H1 (cell line): ENCODE measurements around the gene EXD3. TPM values are rescaled to one million over a fixed set of nuclear protein-coding genes. Genes with fewer than 3 reads are reported as not detected.
A peak's percentile ranks its signal among the peaks of the same experiment; 100 is the strongest.

ENCODE experiments used
- CTCF ChIA-PET: fragments of 300-600 bp; sonication (Branson Sonifier 250); formaldehyde crosslinking; loops from one replicate; lab custom pipeline; 2021; ENCODE audit not compliant: partially characterized antibody; lab: Charles Lee
- POLR2A ChIA-PET: fragments of 300-600 bp; sonication (Branson Sonifier 250); formaldehyde crosslinking; loops from one replicate; lab custom pipeline; 2021; ENCODE audit warnings: inconsistent platforms; ENCODE audit not compliant: partially characterized antibody; lab: Charles Lee
- DNase-seq, 2 experiments: peaks; one replicate each; pipeline versions ENCODE4 v3.0.0 to v3.0.0-alpha.2; 2010 to 2022; ENCODE audit warnings: low spot score in 2 of 2, low read depth in 1 of 2, mixed read lengths in 1 of 2
- FAIRE-seq: peaks from 2 replicates; lab custom pipeline; 2011; peaks lifted over from hg19 to GRCh38; lab: Jason Lieb, UNC
- H2AFZ ChIP-seq: 2 replicates; pipeline ENCODE4 v1.8.1; 2012; ENCODE audit warnings: low read length, inconsistent platforms
- H2AK5ac ChIP-seq: 2 replicates; pipeline ENCODE4 v1.6.1; 2013; ENCODE audit warnings: low read depth, low read length
- H2BK120ac ChIP-seq: replicated peaks from 2 replicates; pipeline ENCODE3; 2013; ENCODE audit warnings: low read depth, low read length, inconsistent platforms
- H2BK12ac ChIP-seq: 2 replicates; pipeline ENCODE4 v1.6.1; 2013; ENCODE audit warnings: low read depth, low read length
- H2BK15ac ChIP-seq: 2 replicates; pipeline ENCODE4 v1.6.1; 2013; ENCODE audit warnings: low read length
- H2BK20ac ChIP-seq: 2 replicates; pipeline ENCODE4 v1.6.1; 2013; ENCODE audit warnings: low read length
- H2BK5ac ChIP-seq: 2 replicates; pipeline ENCODE4 v1.6.1; 2013; ENCODE audit warnings: low read depth, low read length
- H3K14ac ChIP-seq: 2 replicates; pipeline ENCODE4 v1.6.1; 2013; ENCODE audit warnings: inconsistent platforms; ENCODE audit not compliant: insufficient read length
- H3K18ac ChIP-seq: 2 replicates; pipeline ENCODE4 v1.6.1; 2013; ENCODE audit warnings: low read length; ENCODE audit errors: extremely low read depth
- H3K23ac ChIP-seq: 2 replicates; pipeline ENCODE4 v1.6.1; 2013; ENCODE audit warnings: inconsistent platforms; ENCODE audit not compliant: insufficient read length
- H3K23me2 ChIP-seq: 2 replicates; pipeline ENCODE4 v1.6.1; 2013; ENCODE audit warnings: low read depth, low read length
- H3K27ac ChIP-seq: 2 replicates; pipeline ENCODE4 v1.6.1; 2011; ENCODE audit warnings: low read depth, low read length, inconsistent platforms
- H3K27me3 ChIP-seq, 4 experiments: replicated peaks in 1 of 4; 1 replicate in 1 of 4; 2 replicates in 3 of 4; pipeline versions ENCODE4 v1.6.1 to v1.8.1; 2011 to 2013; ENCODE audit warnings: low read length in 3 of 4, mild to moderate bottlenecking in 3 of 4, inconsistent platforms in 2 of 4, mixed read lengths in 2 of 4, moderate library complexity in 1 of 4; ENCODE audit not compliant: control insufficient read depth in 3 of 4, insufficient read depth in 3 of 4; ENCODE audit errors: extremely low read depth in 1 of 4
- H3K36me3 ChIP-seq, 4 experiments: 2 replicates each; pipeline versions ENCODE4 v1.6.1 to v1.8.1; 2011 to 2013; ENCODE audit warnings: mild to moderate bottlenecking in 4 of 4, low read length in 3 of 4, moderate library complexity in 2 of 4, control low read depth in 1 of 4, inconsistent platforms in 1 of 4; ENCODE audit not compliant: insufficient read depth in 4 of 4, control insufficient read depth in 2 of 4
- H3K4ac ChIP-seq: replicated peaks from 2 replicates; pipeline ENCODE3; 2013; ENCODE audit warnings: low read length, low read depth, mixed read lengths, inconsistent platforms; ENCODE audit not compliant: insufficient read length
- H3K4me1 ChIP-seq, 4 experiments: replicated peaks in 1 of 4; 1 replicate in 1 of 4; 2 replicates in 3 of 4; pipeline versions ENCODE4 v1.6.1 to v1.8.1; 2011 to 2013; ENCODE audit warnings: low read length in 3 of 4, inconsistent platforms in 2 of 4, mixed read lengths in 1 of 4; ENCODE audit not compliant: insufficient read depth in 4 of 4, control insufficient read depth in 3 of 4
- H3K4me2 ChIP-seq, 2 experiments: 2 replicates each; pipeline versions ENCODE4 v1.6.1 to v1.8.1; 2011 to 2013; ENCODE audit warnings: low read depth in 2 of 2, low read length in 2 of 2, control low read depth in 1 of 2, inconsistent platforms in 1 of 2, mild to moderate bottlenecking in 1 of 2; ENCODE audit not compliant: insufficient read depth in 1 of 2
- H3K4me3 ChIP-seq, 4 experiments: fragments of 200-600, 300-600 bp in 1 of 4; sonication (generic), shearing (Covaris generic), sonication (Bioruptor Twin) in 1 of 4; 2 replicates each; pipeline versions ENCODE4 v1.5.1 to v1.8.1; 2011 to 2016; ENCODE audit warnings: low read length in 4 of 4, low read depth in 3 of 4, control low read depth in 2 of 4, inconsistent platforms in 2 of 4, mild to moderate bottlenecking in 2 of 4, mixed read lengths in 1 of 4, moderate library complexity in 1 of 4; ENCODE audit not compliant: insufficient read depth in 2 of 4; ENCODE audit errors: extremely low read depth in 1 of 4
- H3K56ac ChIP-seq: replicated peaks from 2 replicates; pipeline ENCODE3; 2013; ENCODE audit warnings: low read depth, mild to moderate bottlenecking, mixed read lengths, low read length, inconsistent platforms; ENCODE audit not compliant: insufficient read length
- H3K79me1 ChIP-seq: 2 replicates; pipeline ENCODE4 v1.6.1; 2013; ENCODE audit warnings: low read depth, low read length, control low read depth
- H3K79me2 ChIP-seq, 2 experiments: 2 replicates each; pipeline versions ENCODE4 v1.6.1 to v1.8.1; 2012 to 2013; ENCODE audit warnings: low read length in 2 of 2, mild to moderate bottlenecking in 2 of 2, inconsistent platforms in 1 of 2; ENCODE audit not compliant: insufficient read depth in 2 of 2, control insufficient read depth in 1 of 2
- H3K9ac ChIP-seq, 4 experiments: replicated peaks in 1 of 4; 1 replicate in 1 of 4; 2 replicates in 3 of 4; pipeline versions ENCODE4 v1.6.1 to v1.8.1; 2011 to 2013; ENCODE audit warnings: low read depth in 3 of 4, low read length in 3 of 4, control low read depth in 2 of 4, mild to moderate bottlenecking in 2 of 4, moderate library complexity in 2 of 4, inconsistent platforms in 1 of 4; ENCODE audit errors: extremely low read depth in 1 of 4
- H3K9me3 ChIP-seq, 2 experiments: 2 replicates each; pipeline versions ENCODE4 v1.6.1 to v1.8.1; 2012 to 2013; ENCODE audit warnings: mild to moderate bottlenecking in 2 of 2, moderate library complexity in 2 of 2, control low read depth in 1 of 2, inconsistent platforms in 1 of 2, low read depth in 1 of 2, low read length in 1 of 2, mixed read lengths in 1 of 2; ENCODE audit not compliant: insufficient read depth in 2 of 2
- H4K20me1 ChIP-seq, 2 experiments: replicated peaks in 1 of 2; 2 replicates each; pipeline versions ENCODE3 to v1.8.1; 2011 to 2013; ENCODE audit warnings: inconsistent platforms in 2 of 2, low read length in 2 of 2, mild to moderate bottlenecking in 1 of 2; ENCODE audit not compliant: insufficient read depth in 2 of 2, control insufficient read depth in 1 of 2
- H4K5ac ChIP-seq: 2 replicates; pipeline ENCODE4 v1.6.1; 2013; ENCODE audit warnings: low read length, low read depth, mixed read lengths, inconsistent platforms; ENCODE audit not compliant: insufficient read length
- H4K8ac ChIP-seq: 2 replicates; pipeline ENCODE4 v1.8.0; 2013; ENCODE audit warnings: mild to moderate bottlenecking, moderate library complexity, low read length, inconsistent platforms; ENCODE audit not compliant: insufficient read depth; ENCODE audit errors: extremely low read depth
- H4K91ac ChIP-seq: replicated peaks from 2 replicates; pipeline ENCODE3; 2013; ENCODE audit warnings: low read length, mixed read lengths, inconsistent platforms; ENCODE audit not compliant: insufficient read length
- BACH1 ChIP-seq: IDR thresholded peaks from 2 replicates; pipeline ENCODE4 v1.6.1; 2012; ENCODE audit warnings: low read length, improper control_type of control experiment
- BRCA1 ChIP-seq: IDR thresholded peaks from 2 replicates; pipeline ENCODE4 v1.6.1; 2012; ENCODE audit warnings: low read depth, low read length, improper control_type of control experiment
- CEBPB ChIP-seq: IDR thresholded peaks from 2 replicates; pipeline ENCODE4 v1.6.1; 2012; ENCODE audit warnings: low read depth, low read length
- EP300 ChIP-seq, 2 experiments: IDR thresholded peaks; 1 replicate in 1 of 2; 2 replicates in 1 of 2; pipeline ENCODE4 v1.6.1; 2011 to 2012; ENCODE audit warnings: low read depth in 2 of 2, low read length in 2 of 2, mild to moderate bottlenecking in 2 of 2, borderline replicate concordance in 1 of 2, inconsistent platforms in 1 of 2, moderate library complexity in 1 of 2
- FOSL1 ChIP-seq: IDR thresholded peaks from 2 replicates; pipeline ENCODE4 v1.6.1; 2011; ENCODE audit warnings: mild to moderate bottlenecking, low read depth, low read length, moderate library complexity; ENCODE audit not compliant: insufficient read depth
- KDM4A ChIP-seq: IDR thresholded peaks from one replicate; pipeline ENCODE4 v1.7.1; 2012; ENCODE audit warnings: low read depth, mild to moderate bottlenecking, moderate library complexity, low read length, inconsistent platforms; ENCODE audit not compliant: severe bottlenecking
- MAFK ChIP-seq: IDR thresholded peaks from 2 replicates; pipeline ENCODE4 v1.6.1; 2012; ENCODE audit warnings: low read depth, mild to moderate bottlenecking, improper control_type of control experiment, low read length
- NANOG ChIP-seq: IDR thresholded peaks from 2 replicates; pipeline ENCODE4 v1.6.1; 2011; ENCODE audit warnings: low read length, low read depth, mild to moderate bottlenecking, inconsistent platforms; ENCODE audit not compliant: insufficient read depth, poor library complexity, severe bottlenecking
- POLR2A ChIP-seq, 2 experiments: IDR thresholded peaks; 1 replicate in 1 of 2; 2 replicates in 1 of 2; pipeline ENCODE4 v1.6.1; 2011; ENCODE audit warnings: low read depth in 2 of 2, low read length in 2 of 2, mild to moderate bottlenecking in 2 of 2; ENCODE audit errors: control extremely low read depth in 1 of 2
- RBBP5 ChIP-seq: IDR thresholded peaks from 2 replicates; pipeline ENCODE4 v1.7.1; 2012; ENCODE audit warnings: low read depth, mild to moderate bottlenecking, inconsistent platforms, low read length, moderate library complexity, borderline replicate concordance
- SIX5 ChIP-seq: IDR thresholded peaks from 2 replicates; pipeline ENCODE4 v1.6.1; 2011; ENCODE audit warnings: mild to moderate bottlenecking, low read depth, low read length
- TAF1 ChIP-seq: IDR thresholded peaks from 2 replicates; pipeline ENCODE4 v1.6.1; 2011; ENCODE audit warnings: mild to moderate bottlenecking, low read depth, low read length
- USF2 ChIP-seq: IDR thresholded peaks from 2 replicates; pipeline ENCODE4 v1.6.1; 2011; ENCODE audit warnings: low read length, improper control_type of control experiment
- WGBS, 2 experiments: shearing (Covaris generic) in 1 of 2; methylation state at CpG; one replicate each; pipeline versions ENCODE4 v1.1.6 to v1.1.7; 2013 to 2015; ENCODE audit warnings: low lambda C conversion rate in 2 of 2, mixed read lengths in 2 of 2, inconsistent platforms in 1 of 2, low coverage in 1 of 2, missing lambda C conversion rate in 1 of 2; ENCODE audit not compliant: insufficient replicate concordance in 2 of 2, insufficient coverage in 1 of 2, insufficient read length in 1 of 2; ENCODE audit errors: extremely low coverage in 1 of 2, missing lambda C conversion rate in 1 of 2; 5-methylcytosine and 5-hydroxymethylcytosine counted together
- polyA plus RNA-seq, 7 experiments: library from polyadenylated mRNA; depleted of rRNA in 3 of 7; stranded (reverse) in 5 of 7; unstranded in 2 of 7; fragments of >200 nt in 5 of 7; fragments of 200-250 nt in 2 of 7; gene quantifications; 1 replicate in 5 of 7; 2 replicates in 1 of 7; 4 replicates in 1 of 7; pipeline versions ENCODE4 v1.2.1 to v1.2.3, GENCODE V29; 2011 to 2013; ENCODE audit warnings: missing spikeins in 2 of 7, mixed read lengths in 2 of 7
- total RNA-seq: library from RNA; stranded (reverse); fragmentation: NEBNext Ultra II Directional; extraction: Animal tissue kit (Norgen Biotek cat#: 25700); gene quantifications from 2 replicates; pipeline ENCODE4 v1.2.1, GENCODE V29; 2021

EXD3 gene
- total and polyA plus RNA-seq, 2 of the 8 experiments (the other 6 are each of a cell fraction or from before 2014, with no cell fraction given): 7.2 to 9.4 TPM

GRCh38 chr9:137306850-137307254 lies 116.1 kb downstream of the EXD3 start:
- Histone ChIP-seq H2BK120ac (no peak overlapping the region), H3K4me1 (peaks cover 0 to 49% (median 37%) of the 10 kb centered on the region in 4 experiments; a peak in 6 of 7 replicates), H2AK5ac (peak overlapping the region; percentile 24; the same call in 1 of the 2 replicates), H2BK15ac (peak overlapping the region; percentile 46; the same call in 1 of the 2 replicates), H3K23ac (no peak overlapping the region), H2BK5ac (no peak overlapping the region), H3K4me3 (no peak overlapping the region), H4K20me1 (no peaks in the 10 kb centered on the region), H2BK12ac (peak overlapping the region; percentile 27; the same call in 1 of the 2 replicates), H3K9ac (no peak overlapping the region), H4K5ac (no peak overlapping the region), H2AFZ (no peak overlapping the region), H3K36me3 (no peaks in the 10 kb centered on the region), H3K27ac (no peak overlapping the region), H3K18ac (no peak overlapping the region; the same call in 1 of the 2 replicates), H3K27me3 (peaks cover 0 to 16% (median 7%) of the 10 kb centered on the region in 4 experiments; a peak in 5 of 7 replicates), H3K79me2 (no peaks in the 10 kb centered on the region), H4K91ac (peak overlapping the region; percentile 6), H3K9me3 (no peaks in the 10 kb centered on the region), H3K56ac (no peak overlapping the region), H4K8ac (no peak overlapping the region), H3K4me2 (no peak overlapping the region), H3K23me2 (peaks cover 6% of the 10 kb centered on the region; the same call in 1 of the 2 replicates), H3K4ac (no peak overlapping the region), H3K79me1 (no peaks in the 10 kb centered on the region), H2BK20ac (no peak overlapping the region), H3K14ac (no peak overlapping the region)
- FAIRE-seq: no peak
- ChIA-PET POLR2A (interaction anchor here (1.0 to 1.2 kb wide), 5 partner anchors 9 to 72 kb away, joined by 3 to 4 read pairs (median 3); partner anchors contain the start of gene TUBB4B), CTCF (interaction anchor here (0.6 to 2.8 kb wide), 5 partner anchors 10 to 60 kb away, joined by 3 to 18 read pairs (median 3); a partner anchor contains a TSS)
- 89% methylated on average over 20 of the region's 23 CpGs; no CpG with 5 or more reads in 1 of the 2 experiments for WGBS, 2 experiments
- no peak for DNase-seq
- no peak for TF ChIP-seq FOSL1
- TF ChIP-seq SIX5: no peak
- TF ChIP-seq KDM4A: no peak
- no peak for TF ChIP-seq POLR2A (IDR thresholded peaks at IDR 0.05; ENCODE audit: control extremely low read depth in 1 of 2, low read depth in 2 of 2, low read length in 2 of 2)
- no peak for TF ChIP-seq CEBPB
- TF ChIP-seq BRCA1: no peak
- no peak for TF ChIP-seq TAF1
- no peak for TF ChIP-seq MAFK
- no peak for TF ChIP-seq NANOG
- TF ChIP-seq RBBP5: no peak
- no peak for TF ChIP-seq EP300 (IDR thresholded peaks at IDR 0.05; ENCODE audit: borderline replicate concordance in 1 of 2, low read depth in 2 of 2, low read length in 2 of 2)
- TF ChIP-seq BACH1: no peak
- no peak for TF ChIP-seq USF2
